OCI-LY7 (cell line): ENCODE measurements around the gene TRIM50.

Experiments used
- EZH2phosphoT487 ChIP-seq: fragments of 200-600 bp; sonication (generic); IDR thresholded peaks from 2 replicates; pipeline ENCODE4 v1.6.1; 2018; ENCODE audit warnings: low read depth, borderline replicate concordance, mild to moderate bottlenecking, mixed run types, antibody characterized with exemption, low read length, moderate library complexity, mixed read lengths
- TF ChIP-seq, protein P1 (sequence below): fragments of 200-600 bp; sonication (generic); conservative IDR thresholded peaks from 2 replicates; pipeline ENCODE4 v1.5.1; 2014; ENCODE audit warnings: mild to moderate bottlenecking, antibody characterized with exemption, low read length, moderate library complexity, mixed read lengths

GRCh38 chr7:73352784-73353183 lies 24.9 kb upstream of the TRIM50 start:
- TF ChIP-seq, protein P1, sequence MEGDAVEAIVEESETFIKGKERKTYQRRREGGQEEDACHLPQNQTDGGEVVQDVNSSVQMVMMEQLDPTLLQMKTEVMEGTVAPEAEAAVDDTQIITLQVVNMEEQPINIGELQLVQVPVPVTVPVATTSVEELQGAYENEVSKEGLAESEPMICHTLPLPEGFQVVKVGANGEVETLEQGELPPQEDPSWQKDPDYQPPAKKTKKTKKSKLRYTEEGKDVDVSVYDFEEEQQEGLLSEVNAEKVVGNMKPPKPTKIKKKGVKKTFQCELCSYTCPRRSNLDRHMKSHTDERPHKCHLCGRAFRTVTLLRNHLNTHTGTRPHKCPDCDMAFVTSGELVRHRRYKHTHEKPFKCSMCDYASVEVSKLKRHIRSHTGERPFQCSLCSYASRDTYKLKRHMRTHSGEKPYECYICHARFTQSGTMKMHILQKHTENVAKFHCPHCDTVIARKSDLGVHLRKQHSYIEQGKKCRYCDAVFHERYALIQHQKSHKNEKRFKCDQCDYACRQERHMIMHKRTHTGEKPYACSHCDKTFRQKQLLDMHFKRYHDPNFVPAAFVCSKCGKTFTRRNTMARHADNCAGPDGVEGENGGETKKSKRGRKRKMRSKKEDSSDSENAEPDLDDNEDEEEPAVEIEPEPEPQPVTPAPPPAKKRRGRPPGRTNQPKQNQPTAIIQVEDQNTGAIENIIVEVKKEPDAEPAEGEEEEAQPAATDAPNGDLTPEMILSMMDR, result no peak
- TF ChIP-seq EZH2phosphoT487, result no peak
